Activated T-helper 9 cell treated with anti-CD3 and anti-CD28 coated beads, Interleukin-2, amount 50 U/mL, for 16 hours (primary cell): ENCODE data around the gene ZNF681.
"Not testable (repeated sequence)": the region's sequence is repeated elsewhere in the genome, so short reads cannot be mapped to it uniquely, and the experiment has no call there.

ENCODE experiments used
- DNase-seq: peaks from one replicate; pipeline ENCODE4 v3.0.0-alpha.2; 2020; ENCODE audit warnings: low read depth

The ZNF681 gene

GRCh38 chr19:23758187-23759074 lies at the start of gene ZNF681:
Gene ZNF681, minus strand, starts transcription at chr19:23758891. Its CDS starts 142 bp downstream, at chr19:23758749.
- peak; percentile 80 for DNase-seq

- no peak for DNase-seq
Observed at GRCh38 chr19:23804676-23805075, 46.0 kb upstream of the ZNF681 start.

- no peak for DNase-seq
Observed at GRCh38 chr19:23802290-23802689, 43.6 kb upstream of the ZNF681 start.

- no peak for DNase-seq
Observed at GRCh38 chr19:23801803-23802202, 43.1 kb upstream of the ZNF681 start.

GRCh38 chr19:23800868-23801267 lies 42.2 kb upstream of the ZNF681 start:
- DNase-seq = no peak

GRCh38 chr19:23800271-23800670 lies 41.6 kb upstream of the ZNF681 start:
- no peak for DNase-seq

GRCh38 chr19:23799321-23799720 lies 40.6 kb upstream of the ZNF681 start:
- no peak for DNase-seq

- no peak for DNase-seq
Observed at GRCh38 chr19:23795462-23795861, 36.8 kb upstream of the ZNF681 start.

GRCh38 chr19:23792784-23793183 lies 34.1 kb upstream of the ZNF681 start:
- no peak for DNase-seq

- no peak for DNase-seq
Observed at GRCh38 chr19:23790641-23791488, 32.2 kb upstream of the ZNF681 start.

GRCh38 chr19:23789246-23789645 lies 30.6 kb upstream of the ZNF681 start:
- DNase-seq = no peak

- DNase-seq = no peak
Observed at GRCh38 chr19:23788411-23788810, 29.7 kb upstream of the ZNF681 start.

- DNase-seq = no peak
Observed at GRCh38 chr19:23787106-23787505, 28.4 kb upstream of the ZNF681 start.

- DNase-seq = no peak
Observed at GRCh38 chr19:23785982-23786381, 27.3 kb upstream of the ZNF681 start.

- DNase-seq = no peak
Observed at GRCh38 chr19:23784274-23784673, 25.6 kb upstream of the ZNF681 start.

- DNase-seq = no peak
Observed at GRCh38 chr19:23783636-23784035, 24.9 kb upstream of the ZNF681 start.

- DNase-seq = no peak
Observed at GRCh38 chr19:23779645-23780044, 21.0 kb upstream of the ZNF681 start.

GRCh38 chr19:23778566-23778965 lies 19.9 kb upstream of the ZNF681 start:
- DNase-seq = no peak

GRCh38 chr19:23778036-23778435 lies 19.3 kb upstream of the ZNF681 start:
- not testable (repeated sequence) for DNase-seq

- no peak for DNase-seq
Observed at GRCh38 chr19:23777216-23777615, 18.5 kb upstream of the ZNF681 start.

GRCh38 chr19:23776507-23777205 lies 18.0 kb upstream of the ZNF681 start:
- no peak for DNase-seq

- DNase-seq = no peak
Observed at GRCh38 chr19:23774524-23774971, 15.9 kb upstream of the ZNF681 start.
